Spleen (tissue), 11 donors: ENCODE results near the gene PCDHGA11. TPM values are rescaled to one million over a fixed set of nuclear protein-coding genes. Genes with fewer than 3 reads are reported as not detected.
"Not testable (repeated sequence)": the region's sequence is repeated elsewhere in the genome, so short reads cannot be mapped to it uniquely, and the experiment has no call there.

Source experiments
- DNase-seq: peaks from one replicate; pipeline ENCODE4 v3.0.0-alpha.2; 2020
- H3K27ac ChIP-seq, 8 donors: fragments of 200-600 bp; sonication (generic) in 7 of 8; 1 replicate in 4 of 8; 2 replicates in 4 of 8; pipeline versions ENCODE4 v1.5.0 to v1.8.0; 2016 to 2021; ENCODE audit warnings: inconsistent platforms in 4 of 8, mild to moderate bottlenecking in 4 of 8, moderate library complexity in 1 of 8
- H3K27me3 ChIP-seq, 7 donors: fragments of 200-600 bp; sonication (generic) in 6 of 7; replicated peaks in 1 of 7; 1 replicate in 4 of 7; 2 replicates in 3 of 7; pipeline versions ENCODE4 v1.5.0 to v1.8.0; 2016 to 2021; ENCODE audit warnings: inconsistent platforms in 3 of 7, mild to moderate bottlenecking in 1 of 7
- H3K36me3 ChIP-seq, 6 donors: fragments of 200-600 bp; sonication (generic) in 5 of 6; 1 replicate in 4 of 6; 2 replicates in 2 of 6; pipeline versions ENCODE4 v1.5.0 to v1.8.0; 2016 to 2021; ENCODE audit warnings: inconsistent platforms in 2 of 6
- H3K4me1 ChIP-seq, 6 donors: fragments of 200-600 bp; sonication (generic) in 5 of 6; 1 replicate in 3 of 6; 2 replicates in 3 of 6; pipeline versions ENCODE4 v1.5.0 to v1.8.0; 2016 to 2021; ENCODE audit warnings: inconsistent platforms in 3 of 6
- H3K4me3 ChIP-seq, 8 donors: fragments of 200-600 bp; sonication (generic) in 7 of 8; 1 replicate in 4 of 8; 2 replicates in 4 of 8; pipeline versions ENCODE4 v1.5.0 to v1.8.0; 2016 to 2021; ENCODE audit warnings: inconsistent platforms in 4 of 8, mild to moderate bottlenecking in 4 of 8, moderate library complexity in 2 of 8
- H3K9me3 ChIP-seq, 8 donors: fragments of 200-600 bp; sonication (generic) in 7 of 8; 1 replicate in 4 of 8; 2 replicates in 4 of 8; pipeline versions ENCODE4 v1.5.0 to v1.8.0; 2016 to 2021; ENCODE audit warnings: inconsistent platforms in 4 of 8
- CTCF ChIP-seq, 11 experiments: fragments of 200-600 bp in 7 of 11; fragments of 450-650 bp in 4 of 11; sonication (generic) in 4 of 11; IDR thresholded peaks in 8 of 11; conservative IDR thresholded peaks in 3 of 11; 1 replicate in 7 of 11; 2 replicates in 4 of 11; pipeline versions ENCODE4 v1.4.0 to v1.8.0; 2016 to 2021; ENCODE audit warnings: antibody characterized with exemption in 11 of 11, inconsistent platforms in 4 of 11, mild to moderate bottlenecking in 1 of 11
- POLR2A ChIP-seq, 3 donors: fragments of 450-650 bp; IDR thresholded peaks; one replicate each; pipeline ENCODE4 v1.5.1; 2017; ENCODE audit warnings: antibody characterized with exemption in 3 of 3, mild to moderate bottlenecking in 1 of 3
- POLR2AphosphoS5 ChIP-seq, 3 donors: sonication (generic); formaldehyde crosslinking; IDR thresholded peaks; one replicate each; pipeline ENCODE4 v1.5.1; 2017; ENCODE audit warnings: antibody characterized with exemption in 3 of 3
- WGBS, 5 donors: extraction: QIAGEN DNeasy Blood & Tissue Kit in 3 of 5; methylation state at CpG; one replicate each; pipeline versions ENCODE4 v1.1.5 to v1.1.7; 2013 to 2018; 5-methylcytosine and 5-hydroxymethylcytosine counted together
- intact Hi-C: fragments of 100-400 bp; cut with DNase I; formaldehyde crosslinking; loops from one replicate; pipeline ENCODE4 v1.15.0; 2023; ENCODE audit warnings: low total_unique reads
- polyA plus RNA-seq, 3 donors: library from polyadenylated mRNA; stranded (reverse); fragments of 200-250 nt; gene quantifications; one replicate each; pipeline ENCODE4 v1.2.1, GENCODE V29; 2013
- total RNA-seq, 7 donors: library from RNA; depleted of rRNA in 3 of 7; stranded (reverse); fragments of >200 nt in 3 of 7; fragmentation: NEBNext Ultra II Directional in 4 of 7; extraction: Animal tissue kit (Norgen Biotek cat#: 25700) in 4 of 7; gene quantifications; one replicate each; pipeline versions ENCODE4 v1.1.0 to v1.2.1, GENCODE V29; 2016 to 2021
- donor health status: healthy with polysubstance abuse.
- donor health status: DM: no; HTN: no; CAD: no; lungs with moderate emphysema.
- donor health status: DM: no; HTN: no; CAD: no.
- donor health status: Bipolar disorder and iron deficiency.
- donor health status: healthy.
- donor health status: DM: no; HTN: no; CAD: no.
- donor health status: DM: yes; HTN: yes; CAD: no.

PCDHGA11 gene
- total and polyA plus RNA-seq, 10 donors: 0.13 to 5.7 (median 2.8) TPM

DNA sequence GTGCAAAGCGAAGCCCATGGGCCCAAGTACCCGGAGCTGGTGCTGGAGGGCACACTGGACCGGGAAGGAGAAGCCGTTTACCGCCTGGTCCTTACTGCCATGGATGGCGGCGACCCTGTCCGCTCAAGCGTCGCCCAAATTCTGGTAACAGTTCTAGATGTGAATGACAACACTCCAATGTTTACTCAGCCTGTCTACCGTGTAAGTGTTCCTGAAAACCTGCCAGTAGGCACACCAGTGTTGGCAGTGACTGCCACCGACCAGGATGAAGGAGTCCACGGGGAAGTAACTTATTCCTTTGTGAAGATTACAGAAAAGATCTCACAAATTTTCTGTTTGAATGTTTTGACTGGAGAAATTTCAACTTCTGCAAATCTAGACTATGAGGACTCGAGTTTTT is 46.2 kb upstream of the PCDHGA11 start:
- peak overlapping the region in 1 of 8 donors; percentile 55 for H3K4me3 ChIP-seq
- intact Hi-C loops: no loop called here
- no peak for TF ChIP-seq POLR2AphosphoS5 (IDR thresholded peaks at IDR 0.05)
- TF ChIP-seq POLR2A (IDR thresholded peaks at IDR 0.05): no peak
- TF ChIP-seq CTCF (IDR thresholded peaks at IDR 0.05 in 8 of 11, conservative IDR thresholded peaks at IDR 0.05 in 3 of 11): no peak
- H3K27me3 ChIP-seq: peaks cover 0 to 79% (median 10%) of the 10 kb centered on the region in 7 donors
- DNase-seq: no peak
- no peaks in the 10 kb centered on the region for H3K36me3 ChIP-seq
- no peak overlapping the region for H3K27ac ChIP-seq
- H3K4me1 ChIP-seq: no peaks in the 10 kb centered on the region
- peaks cover 0 to 100% (median 98%) of the 10 kb centered on the region in 8 donors for H3K9me3 ChIP-seq
- 51 to 66% (median 56%) methylated on average over 14 of the region's 14 CpGs for whole genome bisulfite sequencing, 5 donors

- H3K4me3 ChIP-seq, DNase-seq, intact Hi-C loops, H3K4me1 ChIP-seq, H3K36me3 ChIP-seq, H3K27ac ChIP-seq: not testable (repeated sequence)
- peaks cover 0 to 100% (median 98%) of the 10 kb centered on the region in 8 donors for H3K9me3 ChIP-seq
- peaks cover 0 to 75% (median 7%) of the 10 kb centered on the region in 7 donors for H3K27me3 ChIP-seq
- 29 to 57% (median 52%) methylated on average over 10 to 43 of the region's 48 CpGs for WGBS, 5 donors
Measured at GRCh38 chr5:141375444-141376155, 45.3 kb upstream of the PCDHGA11 start.

- peak within 1 kb of the TSS in 2 of 8 donors; percentile 19 to 44 for H3K4me3 ChIP-seq
- TF ChIP-seq POLR2A (IDR thresholded peaks at IDR 0.05) (no peak), POLR2AphosphoS5 (IDR thresholded peaks at IDR 0.05) (no peak), CTCF (IDR thresholded peaks at IDR 0.05 in 8 of 11, conservative IDR thresholded peaks at IDR 0.05 in 3 of 11) (no peak)
- no peaks in the 10 kb centered on the region for H3K36me3 ChIP-seq
- no peak for DNase-seq
- no peaks in the 10 kb centered on the region for H3K4me1 ChIP-seq
- H3K9me3 ChIP-seq: peaks cover 0 to 100% (median 100%) of the 10 kb centered on the region in 8 donors
- H3K27me3 ChIP-seq: peaks cover 0 to 81% (median 18%) of the 10 kb centered on the region in 7 donors
- H3K27ac ChIP-seq: no peak within 1 kb of the TSS
- WGBS, 5 donors: 14 to 24% (median 22%) methylated on average over 32 to 37 of the region's 37 CpGs
- intact Hi-C loops: no loop called here
Measured at GRCh38 chr5:141382469-141383294, 38.2 kb upstream of the PCDHGA11 start, which contains the start of gene PCDHGA7. Gene PCDHGA7, plus strand, starts transcription at chr5:141382742. Its CDS starts 158 bp downstream, at chr5:141382900.

GRCh38 chr5:141383345-141383744 is 37.5 kb upstream of the PCDHGA11 start:
- H3K27ac ChIP-seq: no peak overlapping the region
- 34 to 47% (median 41%) methylated on average over 13 to 21 of the region's 21 CpGs for WGBS, 5 donors
- H3K9me3 ChIP-seq: peaks cover 0 to 98% (median 96%) of the 10 kb centered on the region in 8 donors
- H3K4me3 ChIP-seq: peak overlapping the region in 2 of 8 donors; percentile 19 to 44
- intact Hi-C loops: no loop called here
- no peak for TF ChIP-seq CTCF (IDR thresholded peaks at IDR 0.05 in 8 of 11, conservative IDR thresholded peaks at IDR 0.05 in 3 of 11)
- TF ChIP-seq POLR2AphosphoS5 (IDR thresholded peaks at IDR 0.05): no peak
- no peak for TF ChIP-seq POLR2A (IDR thresholded peaks at IDR 0.05)
- DNase-seq: no peak
- H3K4me1 ChIP-seq: no peaks in the 10 kb centered on the region
- H3K36me3 ChIP-seq: no peaks in the 10 kb centered on the region
- H3K27me3 ChIP-seq: peaks cover 0 to 78% (median 20%) of the 10 kb centered on the region in 7 donors
